HG03378 (cell line): ENCODE measurements around the gene DGKB.

Experiments used
- ATAC-seq: cut with Tn5 transposase; IDR thresholded peaks from one replicate; pipeline ENCODE4 v1.9.1; 2021; ENCODE audit warnings: mild to moderate bottlenecking, moderate library complexity; ENCODE audit not compliant: unreplicated experiment

DGKB gene

GRCh38 chr7:14179781-14180180 lies 722.8 kb downstream of the DGKB start:
- no peak for ATAC-seq

DNA sequence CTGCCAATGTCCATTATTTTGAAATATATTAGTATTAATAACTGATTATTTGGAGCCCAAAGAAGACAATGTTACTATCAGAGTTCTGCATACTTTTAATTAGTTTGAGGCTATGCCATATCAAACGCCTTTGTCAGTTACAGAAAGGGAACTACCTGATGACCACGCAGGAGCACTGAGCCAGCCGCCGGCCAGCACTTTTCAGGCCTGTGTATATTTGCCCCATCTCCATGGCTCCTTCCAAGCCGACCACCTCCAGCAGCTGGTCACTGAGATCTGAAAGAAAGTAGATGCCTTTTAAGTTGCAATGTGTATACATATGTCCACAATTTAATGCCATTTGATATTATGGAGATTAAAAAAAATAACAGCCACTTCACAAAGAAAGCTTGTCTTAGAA lies 724.7 kb downstream of the DGKB start:
- ATAC-seq, result no peak

- no peak for ATAC-seq
Measured at GRCh38 chr7:14170872-14171271, 731.7 kb downstream of the DGKB start.

GRCh38 chr7:14158111-14158510 lies 744.4 kb downstream of the DGKB start:
- ATAC-seq, result no peak

DNA sequence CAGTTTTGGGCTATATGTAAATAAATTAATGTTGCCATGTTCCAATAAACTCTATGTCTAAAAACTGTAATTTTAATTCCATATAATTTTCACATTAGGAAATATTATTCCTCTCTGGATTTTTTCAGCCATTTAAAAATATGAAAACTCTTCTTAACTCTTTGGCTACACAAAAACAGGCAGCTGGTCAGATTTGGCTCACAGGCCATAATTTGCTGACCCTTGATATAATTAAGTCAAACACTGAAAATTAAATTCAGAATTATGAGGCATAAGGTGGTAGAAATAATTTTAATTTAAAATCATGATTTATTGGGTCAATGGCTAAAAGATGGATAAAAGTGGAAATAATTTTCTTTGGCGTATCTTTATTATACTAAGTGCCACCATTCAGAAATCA lies 746.1 kb downstream of the DGKB start:
- no peak for ATAC-seq

DNA sequence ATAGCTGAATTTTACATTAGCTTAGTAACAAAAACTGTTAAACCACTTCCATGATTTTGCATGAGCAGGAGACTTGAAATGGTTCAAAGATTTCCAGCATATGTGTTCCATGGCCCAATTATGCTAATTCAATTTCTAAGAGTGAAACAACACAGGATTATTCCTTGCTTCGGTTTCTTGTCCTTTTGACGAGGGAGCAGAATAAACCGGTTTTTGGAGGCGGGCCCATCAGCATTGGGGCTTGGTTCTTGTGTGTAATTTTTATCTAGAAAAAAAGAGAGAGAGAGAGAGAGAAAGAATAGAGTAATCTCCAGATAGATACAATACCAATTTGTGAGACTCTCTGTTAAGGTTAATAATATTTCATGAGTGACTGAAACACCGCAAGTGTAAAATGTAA lies 753.6 kb downstream of the DGKB start:
- no peak for ATAC-seq

- no peak for ATAC-seq
Measured at GRCh38 chr7:14147532-14147931, 755.0 kb downstream of the DGKB start.

DNA sequence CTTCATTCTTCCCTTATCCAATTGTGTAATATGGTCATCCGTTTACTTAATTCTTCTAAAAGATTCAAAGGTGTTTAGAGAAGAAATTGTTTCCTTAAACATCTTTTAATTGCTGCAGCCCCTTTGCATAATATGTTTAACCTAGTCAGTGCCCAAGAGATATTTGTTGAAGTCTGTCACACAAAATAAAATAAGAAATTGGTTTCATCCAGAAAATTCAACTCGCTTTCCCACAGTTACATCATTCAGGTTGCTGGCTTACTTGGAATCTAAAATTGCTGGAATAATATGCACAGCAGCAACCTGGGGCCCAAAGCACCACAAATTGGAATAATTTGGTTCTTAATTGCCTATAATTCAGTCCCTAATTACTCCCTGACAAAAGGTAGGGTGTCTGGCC lies 758.0 kb downstream of the DGKB start:
- ATAC-seq, result no peak

- ATAC-seq, result no peak
Measured at GRCh38 chr7:14144109-14144508, 758.4 kb downstream of the DGKB start.

- ATAC-seq, result no peak
Measured at GRCh38 chr7:14137676-14138075, 764.9 kb downstream of the DGKB start.

DNA sequence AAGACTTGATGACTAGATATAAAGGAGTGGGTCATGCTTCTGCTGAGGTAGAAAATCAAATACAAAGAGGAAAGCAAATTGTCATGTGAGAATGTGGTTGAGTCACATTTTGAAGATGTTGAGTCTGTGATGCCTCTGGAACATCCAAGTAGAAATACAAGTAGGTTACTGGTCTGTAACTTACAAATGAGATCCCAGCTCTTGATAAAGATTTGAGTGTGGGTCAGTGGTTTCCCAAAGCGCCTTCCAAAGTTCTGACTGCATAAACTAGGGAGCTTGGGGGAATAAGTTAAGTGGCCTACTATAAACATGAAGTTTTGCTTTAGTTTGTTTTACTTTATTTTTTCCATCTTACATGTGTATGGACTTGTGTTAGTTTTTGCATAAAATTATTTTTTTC lies 768.8 kb downstream of the DGKB start:
- ATAC-seq, result no peak

DNA sequence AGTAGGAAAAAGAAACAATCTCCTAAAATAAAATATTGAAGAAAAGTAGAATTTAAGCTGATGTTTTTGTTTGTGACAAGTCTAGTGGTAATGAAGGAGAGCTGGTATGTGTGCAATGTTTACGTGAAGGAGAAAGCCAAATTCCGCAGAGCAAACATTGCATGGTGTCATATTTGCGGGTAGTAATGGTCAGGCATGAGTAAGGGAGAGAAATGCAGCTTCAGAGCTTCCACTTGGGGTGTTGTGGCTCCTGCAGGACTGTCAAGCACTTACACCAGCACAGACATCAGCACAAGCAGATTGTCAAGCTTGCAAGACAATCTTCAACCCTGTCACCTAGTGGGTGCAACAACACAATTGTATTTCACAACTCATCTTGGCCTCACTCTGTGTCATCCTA lies 776.6 kb downstream of the DGKB start:
- no peak for ATAC-seq

DNA sequence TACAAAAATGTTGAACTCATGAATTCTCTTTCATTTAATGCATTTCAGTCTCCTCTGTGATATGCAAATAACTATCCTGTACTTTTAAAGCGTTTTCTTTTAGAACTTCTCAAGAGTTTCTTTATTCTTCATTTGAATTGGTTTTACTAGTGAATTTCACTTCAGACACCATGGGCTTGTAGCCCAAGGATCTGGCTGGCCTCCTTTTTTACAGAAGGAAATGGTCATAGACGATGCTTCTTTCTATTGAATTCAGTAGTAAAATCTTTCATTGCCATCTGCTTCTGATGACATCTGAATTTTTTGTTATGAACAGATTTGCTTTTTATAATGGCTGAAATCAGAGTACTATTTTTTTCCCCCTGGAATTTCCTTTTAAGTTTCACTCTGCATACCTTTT lies 777.8 kb downstream of the DGKB start:
- ATAC-seq, result no peak

DNA sequence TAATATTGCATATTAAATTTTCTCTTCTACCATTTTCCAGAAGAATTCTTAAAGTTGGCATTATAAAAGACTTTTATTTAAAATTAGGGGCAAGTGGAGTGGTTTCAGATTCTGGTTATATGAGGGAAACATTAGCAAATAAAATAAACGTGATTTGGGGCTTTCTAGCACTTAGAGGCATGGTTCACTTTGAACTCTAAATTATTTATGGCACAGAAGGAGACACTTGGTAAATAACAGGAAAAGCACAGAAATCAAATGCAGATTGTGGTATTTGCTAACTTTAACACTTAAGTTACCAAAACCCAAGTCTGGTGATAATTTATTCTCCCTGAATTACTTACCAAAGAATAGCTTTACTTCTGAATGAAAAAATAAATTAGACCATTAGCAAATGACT lies 778.6 kb downstream of the DGKB start:
- ATAC-seq, result no peak

GRCh38 chr7:14115701-14116100 lies 786.9 kb downstream of the DGKB start:
- no peak for ATAC-seq

DNA sequence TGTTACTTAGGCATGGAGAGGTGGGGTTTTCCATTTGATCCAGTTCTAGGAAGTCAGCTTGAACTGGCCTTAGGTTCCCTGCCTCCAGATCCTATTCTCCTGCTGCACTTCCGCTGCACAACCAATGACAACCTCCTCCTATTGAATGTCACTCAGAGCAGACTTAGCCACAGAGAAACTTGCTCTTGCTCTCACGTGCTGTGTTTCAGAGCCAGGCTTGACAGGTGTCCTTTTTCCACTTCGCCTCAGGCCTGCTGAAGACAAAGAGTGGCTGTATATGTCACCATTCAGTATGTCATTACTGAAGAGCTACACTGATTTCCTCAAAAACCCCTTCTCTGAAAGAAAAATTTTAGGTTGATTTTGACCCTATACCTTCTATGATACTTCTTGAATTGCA lies 797.7 kb downstream of the DGKB start:
- ATAC-seq, result no peak

GRCh38 chr7:14096159-14096558 lies 806.4 kb downstream of the DGKB start:
- ATAC-seq, result no peak

GRCh38 chr7:14095233-14095950 lies 807.2 kb downstream of the DGKB start:
- no peak for ATAC-seq
